ENCODE data around the gene HPCAL1. TPM values are rescaled to one million over a fixed set of nuclear protein-coding genes. Genes with fewer than 3 reads are reported as not detected.

The HPCAL1 gene
- 160 TPM for total RNA-seq
- long read RNA-seq, transcript HPCAL1-201 (5 exons, 1,751 nt): major isoform, 497 of 809 reads
- long read RNA-seq, partial matches to known transcripts: 32 of 809 reads
- long read RNA-seq, other reads (novel, unspliced or antisense): 280 of 809 reads

GRCh38 chr2:10302479-10303180, at the start of gene HPCAL1:
Gene HPCAL1, plus strand, starts transcription at chr2:10302904. Its CDS starts 116,854 bp downstream, at chr2:10419758.
- Histone ChIP-seq H3K27ac (peak within 1 kb of the TSS; percentile 88), H3K9me3 (no peaks in the 10 kb centered on the region), H3K4me1 (peaks cover 52% of the 10 kb centered on the region), H3K36me3 (no peaks in the 10 kb centered on the region), H3K4me3 (peak within 1 kb of the TSS; percentile 83), H3K27me3 (no peaks in the 10 kb centered on the region)
- TF ChIP-seq CTCF (IDR thresholded peaks at IDR 0.05): peak; percentile 57
- intact Hi-C loops (cut with DNase I): no loop called here
- peak; percentile 90 for ATAC-seq
- peak; percentile 96 for DNase-seq

GRCh38 chr2:10253596-10254372, 48.9 kb upstream of the HPCAL1 start:
- H3K27ac ChIP-seq: peak overlapping the region; percentile 24
- peaks cover 7% of the 10 kb centered on the region for H3K9me3 ChIP-seq
- no peaks in the 10 kb centered on the region for H3K36me3 ChIP-seq
- peak; percentile 67 for DNase-seq
- peak; percentile 74 for ATAC-seq
- no peaks in the 10 kb centered on the region for H3K27me3 ChIP-seq
- H3K4me3 ChIP-seq: no peak overlapping the region
- no peaks in the 10 kb centered on the region for H3K4me1 ChIP-seq
- intact Hi-C loops (cut with DNase I): no loop called here
- TF ChIP-seq CTCF (IDR thresholded peaks at IDR 0.05): no peak

- no peak for TF ChIP-seq CTCF (IDR thresholded peaks at IDR 0.05)
- Histone ChIP-seq H3K27me3 (no peaks in the 10 kb centered on the region), H3K27ac (no peak overlapping the region), H3K4me3 (no peak overlapping the region), H3K9me3 (peaks cover 6% of the 10 kb centered on the region), H3K36me3 (no peaks in the 10 kb centered on the region), H3K4me1 (no peaks in the 10 kb centered on the region)
- intact Hi-C loops (cut with DNase I): no loop called here
- no peak for ATAC-seq
- DNase-seq: peak; percentile 59
Observed at GRCh38 chr2:10254373-10255188, 48.1 kb upstream of the HPCAL1 start.

- Histone ChIP-seq H3K4me3 (no peak overlapping the region), H3K9me3 (no peaks in the 10 kb centered on the region), H3K4me1 (no peaks in the 10 kb centered on the region), H3K27me3 (no peaks in the 10 kb centered on the region), H3K27ac (no peak overlapping the region), H3K36me3 (no peaks in the 10 kb centered on the region)
- intact Hi-C loops (cut with DNase I): no loop called here
- ATAC-seq (no peak), DNase-seq (peak; percentile 62)
- TF ChIP-seq CTCF (IDR thresholded peaks at IDR 0.05): no peak
Observed at GRCh38 chr2:10255189-10256030, 47.3 kb upstream of the HPCAL1 start.
